HUES48 (cell line): ENCODE measurements around the gene CRLF3.
"Not testable (repeated sequence)": the region's sequence is repeated elsewhere in the genome, so short reads cannot be mapped to it uniquely, and the experiment has no call there.

Experiments
- H3K27ac ChIP-seq: one replicate; pipeline ENCODE4 v1.7.0; 2013; ENCODE audit warnings: low read depth, low read length, inconsistent platforms
- H3K27me3 ChIP-seq: 2 replicates; pipeline ENCODE4 v1.6.1; 2013; ENCODE audit warnings: mild to moderate bottlenecking, low read length; ENCODE audit not compliant: control insufficient read depth, insufficient read depth
- H3K36me3 ChIP-seq: 2 replicates; pipeline ENCODE4 v1.6.1; 2013; ENCODE audit warnings: low read length; ENCODE audit not compliant: control insufficient read depth, insufficient read depth
- H3K4me1 ChIP-seq: 2 replicates; pipeline ENCODE4 v1.6.1; 2013; ENCODE audit warnings: mild to moderate bottlenecking, low read length; ENCODE audit not compliant: control insufficient read depth, insufficient read depth
- H3K4me3 ChIP-seq: 2 replicates; pipeline ENCODE4 v1.5.1; 2013; ENCODE audit warnings: mild to moderate bottlenecking, low read depth, low read length
- H3K9ac ChIP-seq: 2 replicates; pipeline ENCODE4 v1.6.1; 2013; ENCODE audit warnings: mild to moderate bottlenecking, low read depth, low read length, moderate library complexity
- H3K9me3 ChIP-seq: 2 replicates; pipeline ENCODE4 v1.6.1; 2013; ENCODE audit warnings: low read length; ENCODE audit not compliant: control insufficient read depth, insufficient read depth

Gene CRLF3

GRCh38 chr17:30735206-30735605, 89.3 kb downstream of the CRLF3 start:
- not testable (repeated sequence) for H3K4me1 ChIP-seq, H3K9ac ChIP-seq, H3K27ac ChIP-seq, H3K9me3 ChIP-seq, H3K4me3 ChIP-seq, H3K27me3 ChIP-seq
- H3K36me3 ChIP-seq, result peaks cover 23% of the 10 kb centered on the region

GRCh38 chr17:30734153-30734552, 90.3 kb downstream of the CRLF3 start:
- H3K4me1 ChIP-seq, H3K27me3 ChIP-seq, H3K27ac ChIP-seq, H3K9me3 ChIP-seq, H3K4me3 ChIP-seq, H3K9ac ChIP-seq: not testable (repeated sequence)
- H3K36me3 ChIP-seq, result peaks cover 16% of the 10 kb centered on the region
